GM21515 (cell line): ENCODE measurements around the gene TMCC2.
"Not testable (repeated sequence)": the region's sequence is repeated elsewhere in the genome, so short reads cannot be mapped to it uniquely, and the experiment has no call there.

Experiments
- ATAC-seq: cut with Tn5 transposase; IDR thresholded peaks from one replicate; pipeline ENCODE4 v1.9.1; 2021; ENCODE audit not compliant: unreplicated experiment

TMCC2 gene

GRCh38 chr1:205211839-205212536 lies 15.8 kb upstream of the TMCC2 start:
- ATAC-seq: peak; percentile 38

DNA sequence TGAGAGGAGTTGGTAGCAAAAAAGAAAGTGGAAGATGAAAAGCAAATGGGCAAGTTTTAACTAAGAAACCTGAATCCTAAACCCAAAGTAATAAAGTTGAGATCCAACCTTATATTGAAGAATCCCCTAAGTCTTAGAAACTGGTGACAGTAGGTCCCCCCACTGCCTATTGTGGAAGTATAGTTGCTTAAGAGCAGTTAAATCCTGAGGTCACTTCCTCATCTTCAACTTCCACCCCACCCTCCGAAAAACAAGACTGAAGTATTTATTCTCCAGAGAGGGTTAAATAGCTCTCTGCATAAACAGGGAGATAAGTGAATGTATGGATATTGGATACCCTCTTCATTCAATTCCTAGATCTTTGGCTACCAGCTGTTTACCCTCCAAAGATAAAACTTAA lies 13.0 kb upstream of the TMCC2 start:
- ATAC-seq: no peak

DNA sequence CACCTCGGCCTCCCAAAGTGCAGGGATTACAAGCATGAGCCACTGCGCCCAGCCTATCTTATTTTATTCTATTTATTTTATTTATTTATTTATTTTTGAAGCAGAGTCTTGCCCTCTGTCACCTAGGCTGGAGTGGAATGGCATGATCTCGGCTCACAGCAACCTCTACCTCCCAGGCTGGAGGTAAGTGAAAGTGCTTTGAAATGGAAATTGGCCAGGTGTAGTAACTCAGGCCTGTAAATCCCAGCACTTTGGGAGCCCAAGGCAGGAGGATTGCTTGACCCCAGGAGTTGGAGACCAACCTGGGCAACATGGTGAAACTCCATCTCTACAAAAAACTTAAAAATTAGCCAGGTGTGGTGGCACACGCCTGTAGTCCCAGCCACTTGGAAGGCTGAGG lies 11.2 kb upstream of the TMCC2 start:
- no peak for ATAC-seq

DNA sequence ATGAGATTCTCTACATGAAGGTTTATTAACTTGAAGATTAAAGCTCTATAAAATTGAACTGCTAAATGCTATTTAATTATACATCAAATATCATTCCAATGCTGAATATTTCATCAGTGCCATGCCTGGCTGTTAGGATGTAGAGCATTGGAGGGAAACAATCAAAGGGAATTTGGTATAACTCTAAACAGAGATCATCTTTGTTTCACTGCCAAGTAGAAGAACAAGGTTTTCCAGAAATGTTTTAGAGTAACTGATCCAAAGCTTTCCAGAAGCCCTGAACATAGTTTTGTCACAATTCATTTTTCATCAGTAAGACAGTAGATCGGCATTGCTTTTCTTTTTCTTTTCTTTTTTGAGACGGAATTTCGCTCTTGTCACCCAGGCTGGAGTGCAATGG lies 10.3 kb upstream of the TMCC2 start:
- ATAC-seq: no peak

GRCh38 chr1:205220421-205220820 lies 7.3 kb upstream of the TMCC2 start:
- ATAC-seq: no peak

GRCh38 chr1:205224736-205225135 lies 3.0 kb upstream of the TMCC2 start:
- no peak for ATAC-seq

DNA sequence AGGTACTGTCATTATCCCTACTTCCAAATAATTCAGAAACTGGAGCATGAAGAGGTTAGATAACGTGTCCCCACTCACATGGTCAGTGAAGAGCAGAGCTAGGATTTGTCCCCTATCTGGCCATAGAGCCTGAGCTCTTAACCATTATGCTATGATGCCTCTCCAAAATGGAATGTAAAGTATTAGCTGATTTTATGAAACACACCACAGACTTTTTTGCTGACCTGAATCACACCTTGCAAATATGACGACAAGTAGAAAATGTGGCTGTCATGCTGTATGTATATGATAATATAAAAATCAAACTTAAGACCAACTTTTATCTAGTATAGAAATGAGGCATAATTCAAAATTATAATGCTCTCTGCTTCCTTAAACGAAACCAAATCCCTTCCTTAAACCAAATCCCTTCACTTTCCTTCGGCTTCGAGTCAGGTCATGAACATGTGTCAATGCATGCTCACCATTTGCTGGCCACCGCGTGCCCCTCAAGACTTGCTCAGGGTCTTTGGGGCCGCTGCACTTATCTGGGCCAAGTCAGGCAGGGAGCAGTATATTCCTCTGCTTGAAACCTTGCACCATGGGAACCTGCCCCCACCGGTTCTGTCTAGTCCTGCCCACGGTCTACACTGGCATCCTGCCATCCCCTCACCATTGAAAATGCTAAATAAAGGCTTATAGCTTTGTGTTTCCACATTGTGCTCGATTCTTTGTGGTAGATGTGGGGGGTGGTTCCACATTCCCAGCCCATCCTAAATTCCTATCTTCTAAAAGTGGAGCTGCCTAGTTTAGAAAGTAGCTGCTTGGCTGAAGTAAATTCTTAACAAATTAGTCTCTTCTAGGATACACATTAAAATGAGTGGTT lies 1.6 kb upstream of the TMCC2 start:
- no peak for ATAC-seq

- no peak for ATAC-seq
Observed at GRCh38 chr1:205226868-205227583, 720 bp upstream of the TMCC2 start.

DNA sequence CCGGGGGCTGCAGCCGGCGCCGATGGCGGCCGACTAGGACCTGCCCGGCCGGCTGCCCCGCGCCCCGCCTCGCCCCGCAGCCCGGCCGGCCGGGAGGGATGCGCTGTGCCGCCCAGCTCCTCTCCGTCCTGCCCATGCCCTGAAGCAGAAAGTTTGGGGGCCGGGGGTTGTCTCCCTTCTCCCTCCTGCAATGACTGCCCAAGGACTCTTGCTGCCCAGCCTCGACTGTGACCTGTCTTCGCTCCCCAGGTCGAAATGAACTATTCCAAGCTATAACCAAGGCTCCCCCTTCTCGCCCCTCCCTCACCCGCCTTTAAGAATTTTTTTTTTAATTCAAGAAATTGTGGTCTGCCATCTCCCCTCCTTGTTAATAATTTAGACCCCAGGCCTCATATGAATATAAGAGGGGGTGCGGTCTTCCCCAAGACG lies 361 bp downstream of the TMCC2 start:
- ATAC-seq: peak; percentile 17

DNA sequence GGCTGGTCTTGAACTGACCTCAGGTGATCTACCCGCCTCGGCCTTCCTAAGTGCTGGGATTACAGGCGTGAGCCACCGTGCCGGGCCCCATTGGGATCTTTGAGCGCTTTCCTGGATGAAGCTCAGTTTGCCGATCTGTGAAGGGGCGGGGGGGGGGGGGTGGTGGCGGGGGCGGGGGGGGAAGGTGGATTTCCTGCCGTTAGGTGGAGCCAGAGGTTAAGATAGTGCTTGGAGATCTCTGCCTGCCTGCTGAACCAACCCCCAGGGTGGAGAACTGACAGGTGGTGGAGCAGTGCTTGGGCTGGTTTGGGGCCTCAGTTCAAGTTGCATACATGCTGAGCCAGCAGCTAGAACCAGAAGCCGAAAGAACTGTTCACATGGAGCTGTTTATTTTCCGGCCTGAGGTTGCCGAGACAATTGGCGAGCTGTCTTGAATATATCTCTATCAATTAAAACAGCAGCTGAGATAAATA lies 1.7 kb downstream of the TMCC2 start:
- ATAC-seq: no peak

- no peak for ATAC-seq
Observed at GRCh38 chr1:205229916-205230700, 2.4 kb downstream of the TMCC2 start.

- ATAC-seq: no peak
Observed at GRCh38 chr1:205230982-205231381, 3.2 kb downstream of the TMCC2 start.

DNA sequence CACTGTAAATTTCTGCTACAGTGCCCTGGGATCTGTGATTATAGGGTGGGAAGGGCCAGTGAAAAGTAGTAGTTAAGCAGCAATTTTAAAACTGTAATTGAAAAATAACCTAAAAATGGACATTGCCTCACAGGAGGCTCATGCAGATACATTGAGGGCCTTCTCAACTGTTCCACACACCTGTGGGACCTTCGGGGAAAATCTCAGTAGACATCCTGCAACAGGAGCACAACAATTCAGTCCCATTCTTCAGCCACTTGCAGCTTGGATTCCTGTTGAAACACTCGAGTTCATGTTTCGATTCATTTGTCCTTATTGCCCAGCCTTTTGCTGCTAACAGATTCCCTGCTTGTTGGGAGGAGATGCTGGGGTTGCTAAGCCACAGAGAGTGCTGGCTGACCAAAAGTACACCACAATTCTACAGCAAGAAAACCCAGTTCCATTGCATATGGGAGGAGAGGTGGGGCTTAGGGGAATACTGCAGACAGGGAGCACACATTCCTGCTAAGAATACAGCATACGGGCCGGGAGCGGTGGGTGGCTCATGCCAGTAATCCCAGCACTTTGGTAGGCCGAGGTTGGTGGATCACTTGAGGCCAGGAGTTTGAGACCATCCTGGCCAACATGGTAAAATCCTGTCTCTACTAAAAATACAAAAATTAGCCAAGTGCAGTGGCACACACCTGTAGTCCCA lies 4.5 kb downstream of the TMCC2 start:
- ATAC-seq: no peak

DNA sequence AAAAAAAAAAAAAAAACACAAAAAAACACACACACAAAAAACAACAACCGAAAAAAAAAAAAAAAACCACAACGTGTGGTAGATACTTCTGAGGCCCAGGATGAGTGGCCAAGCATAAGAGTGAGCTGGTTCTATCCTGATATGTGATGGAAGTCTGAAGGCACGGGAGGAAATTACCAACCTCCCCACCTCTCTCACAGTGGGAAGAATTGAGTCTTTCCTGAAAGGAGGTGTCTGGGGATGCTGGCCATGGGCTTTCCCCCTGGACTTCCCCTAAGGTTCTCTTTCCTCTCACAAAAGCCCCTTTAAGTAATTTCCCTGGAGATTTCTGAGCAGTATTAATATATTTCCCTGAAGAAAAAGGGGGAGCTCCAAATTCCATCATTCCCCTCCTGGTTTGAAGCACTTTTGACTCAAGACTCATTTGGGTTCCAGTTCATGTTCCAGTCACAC lies 5.2 kb downstream of the TMCC2 start:
- no peak for ATAC-seq

DNA sequence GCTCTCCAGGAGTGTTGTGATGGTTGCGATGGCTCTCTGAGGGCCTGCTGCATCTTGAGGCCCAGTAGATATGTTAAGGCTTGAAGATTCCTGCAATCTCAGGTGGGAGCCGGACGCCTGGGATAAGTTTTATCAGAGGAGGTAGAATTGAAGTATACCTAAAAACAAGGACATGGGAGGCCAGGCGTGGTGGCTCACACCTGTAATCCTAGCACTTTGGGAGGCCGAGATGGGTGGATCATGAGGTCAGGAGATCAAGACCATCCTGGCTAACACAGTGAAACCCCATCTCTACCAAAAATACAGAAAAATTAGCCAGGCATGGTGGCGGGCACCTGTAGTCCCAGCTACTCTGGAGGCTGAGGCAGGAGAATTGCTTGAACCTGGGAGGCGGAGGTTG lies 6.2 kb downstream of the TMCC2 start:
- ATAC-seq: not testable (repeated sequence)

DNA sequence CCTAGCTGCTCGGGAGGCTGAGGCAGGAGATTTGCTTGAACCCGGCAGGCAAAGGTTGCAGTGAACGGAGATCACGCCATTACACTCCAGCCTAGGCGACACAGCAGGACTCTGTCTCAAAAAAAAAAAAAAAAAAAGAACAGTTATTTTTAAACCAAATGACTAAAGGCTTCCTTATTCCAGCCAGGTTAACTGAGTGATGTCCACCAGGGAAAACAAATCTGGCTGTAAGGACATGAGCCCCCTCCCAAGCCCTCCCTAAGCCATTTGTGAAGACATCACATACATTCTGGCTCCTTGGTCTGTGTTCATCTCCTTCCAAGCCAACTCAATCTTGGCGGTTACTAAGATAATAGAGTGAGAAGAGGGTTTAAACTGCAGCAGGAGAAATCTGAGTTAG lies 8.2 kb downstream of the TMCC2 start:
- ATAC-seq: no peak

- ATAC-seq: no peak
Observed at GRCh38 chr1:205236526-205236925, 8.8 kb downstream of the TMCC2 start.

DNA sequence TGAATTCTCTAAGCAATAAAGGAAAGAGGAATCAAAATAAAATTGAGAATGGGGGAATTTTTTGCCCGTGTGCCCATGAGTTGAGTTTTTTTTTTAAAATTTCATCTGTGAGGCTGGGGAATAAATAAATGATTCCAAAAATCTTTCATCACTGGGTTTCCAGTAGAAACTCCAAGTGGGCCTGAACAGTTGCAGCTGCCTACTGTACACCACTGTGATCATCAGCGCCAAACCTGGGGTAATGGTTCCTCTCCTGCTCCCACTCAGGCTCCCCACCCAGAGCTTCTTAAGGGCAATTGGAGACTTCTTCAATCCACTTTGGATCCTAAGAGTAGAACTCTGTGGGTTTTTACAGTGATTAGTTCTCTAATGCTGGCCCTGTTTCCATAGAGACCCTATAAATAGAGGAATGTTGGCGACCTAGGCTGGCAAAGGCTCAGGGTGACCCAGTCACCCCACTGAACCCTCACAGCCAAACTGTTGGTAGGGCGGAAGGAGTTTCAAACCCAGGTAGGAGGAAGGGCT lies 9.3 kb downstream of the TMCC2 start:
- no peak for ATAC-seq

DNA sequence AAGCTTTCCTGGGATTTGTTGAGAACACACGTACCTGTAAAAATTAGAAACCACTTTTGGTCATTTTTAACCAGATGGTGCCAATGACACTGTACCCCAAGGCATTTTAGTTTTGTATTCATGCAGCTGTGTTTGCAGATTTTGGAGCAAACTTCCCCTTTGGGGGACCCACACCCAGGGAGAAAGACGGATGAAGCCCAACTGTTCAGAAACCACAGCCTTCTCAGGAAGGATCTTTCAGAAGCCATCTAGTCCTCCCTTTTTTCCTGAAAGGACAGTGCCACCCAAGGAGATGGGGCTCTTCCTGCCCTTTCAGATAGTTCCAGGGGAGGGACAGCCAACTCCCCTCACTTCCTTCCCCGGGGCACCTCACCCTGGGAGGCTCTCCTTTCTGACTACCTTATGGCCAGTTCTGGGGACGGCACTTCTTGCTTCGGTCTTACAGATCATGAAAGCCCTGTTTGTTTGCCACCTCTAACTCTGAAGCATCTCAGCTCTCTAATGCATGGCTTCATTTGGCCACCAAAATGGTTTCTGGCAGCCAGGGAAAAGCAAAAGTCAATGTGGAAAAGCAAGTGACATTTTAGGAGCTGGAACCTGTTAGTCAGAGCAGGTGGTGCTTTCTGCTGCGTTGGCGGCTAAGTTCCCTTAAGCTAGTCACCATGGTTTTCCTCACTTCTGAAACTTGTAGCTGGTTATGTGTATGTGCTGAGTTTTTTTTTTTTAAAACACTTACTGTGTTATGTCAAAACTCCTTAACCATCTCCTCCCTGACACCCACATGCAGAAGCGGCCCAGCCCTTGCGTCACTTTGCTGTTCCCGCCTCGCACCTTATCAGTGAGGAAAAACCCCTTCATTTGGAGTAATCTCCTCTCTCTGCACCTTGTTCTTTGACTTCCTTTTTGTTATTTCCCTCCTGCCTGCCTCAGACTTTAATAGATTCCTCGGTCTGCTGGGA lies 10.1 kb downstream of the TMCC2 start:
- ATAC-seq: no peak
